Testis (tissue), 2 donors: ENCODE data around the gene AGXT2.

ENCODE experiments used
- CTCF ChIP-seq, 3 experiments: fragments of 450-650 bp in 2 of 3; fragments of 200-600 bp in 1 of 3; sonication (generic) in 1 of 3; IDR thresholded peaks; one replicate each; pipeline ENCODE4 v1.5.1; 2016 to 2019; ENCODE audit warnings: antibody characterized with exemption in 3 of 3, mild to moderate bottlenecking in 2 of 3, moderate library complexity in 1 of 3
- POLR2A ChIP-seq: fragments of 450-650 bp; IDR thresholded peaks from one replicate; pipeline ENCODE4 v1.6.1; 2017; ENCODE audit warnings: antibody characterized with exemption, mild to moderate bottlenecking, moderate library complexity

DNA sequence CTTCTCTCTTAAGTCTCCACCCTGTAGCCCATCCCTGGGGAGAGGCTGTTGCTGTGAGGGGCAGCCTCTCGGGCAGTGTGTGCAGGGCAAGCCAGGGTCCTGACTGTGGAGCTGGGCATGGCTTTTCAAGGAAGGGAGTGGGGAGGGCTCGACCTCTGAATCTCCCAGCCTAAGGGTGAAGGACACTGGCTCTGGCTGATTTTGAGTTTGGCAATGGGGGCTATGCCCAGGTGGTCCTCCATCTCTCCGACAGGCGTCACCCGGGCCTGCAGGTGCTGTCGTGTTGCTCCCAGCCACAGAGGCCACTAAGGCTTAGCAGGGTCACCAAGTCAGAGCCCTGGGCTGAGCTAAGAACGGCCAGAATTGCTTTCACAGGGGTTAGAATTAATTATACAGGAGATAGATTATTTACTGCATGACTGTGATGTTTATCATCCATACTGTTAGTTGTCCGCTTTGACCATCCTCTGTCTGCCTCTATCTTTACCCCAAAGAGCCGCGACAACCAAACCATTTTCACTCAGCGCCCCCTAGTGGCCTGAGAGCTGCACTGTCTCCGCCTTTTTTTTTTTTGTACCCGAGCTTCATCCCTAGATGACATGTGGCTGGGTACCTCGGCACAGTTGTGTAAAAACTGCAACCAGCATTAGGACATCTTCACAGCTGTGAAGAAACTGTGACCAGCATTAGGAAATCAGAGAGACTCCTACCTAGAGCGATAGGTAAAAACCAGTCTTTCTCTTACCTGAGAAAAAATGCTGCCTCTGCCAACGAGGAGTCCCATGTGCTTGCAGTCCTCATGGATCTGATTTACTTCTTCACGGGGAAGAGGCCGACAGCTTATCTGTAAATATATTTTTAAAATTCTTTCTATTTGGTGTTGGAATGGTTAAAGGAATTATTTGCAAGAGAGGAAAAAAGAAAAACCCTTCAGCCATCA, 44.5 kb downstream of the AGXT2 start:
- no peak for TF ChIP-seq POLR2A
- peak; percentile 66 to 99 (median 85) for TF ChIP-seq CTCF (IDR thresholded peaks at IDR 0.05)
